Upper lobe of left lung (tissue), 4 donors: Measurements from ENCODE around the gene LRP4.

Experiments used
- EP300 ChIP-seq, 4 donors: sonication (generic); formaldehyde crosslinking; IDR thresholded peaks; one replicate each; pipeline ENCODE4 v1.5.1; 2017; ENCODE audit warnings: antibody characterized with exemption in 4 of 4, control low read depth in 2 of 4
- TF ChIP-seq, protein P1 (sequence below), 6 experiments: fragments of 450-650 bp in 4 of 6; fragments of 200-600 bp in 2 of 6; sonication (generic) in 2 of 6; IDR thresholded peaks; one replicate each; pipeline ENCODE4 v1.5.1; 2016 to 2019; ENCODE audit warnings: antibody characterized with exemption in 6 of 6

DNA sequence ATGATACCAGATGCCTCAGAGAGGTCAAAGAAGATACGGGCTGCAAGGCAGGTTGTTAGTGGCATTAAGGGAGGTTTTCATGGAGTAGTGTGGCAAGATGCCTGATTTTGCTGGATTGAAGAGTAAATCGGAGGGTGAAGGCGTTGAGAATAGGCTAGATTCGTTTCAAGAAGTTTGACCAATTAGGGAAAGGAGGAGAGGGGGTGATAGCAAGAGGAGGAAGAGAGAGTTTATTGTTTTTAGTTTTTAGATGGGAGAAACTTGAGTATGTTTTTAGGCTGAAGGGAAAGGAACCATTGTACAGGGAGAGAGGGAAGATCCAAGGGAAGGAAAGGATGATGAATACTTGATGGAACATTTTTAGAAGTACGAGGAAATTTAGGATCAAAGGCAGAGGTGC, 34.7 kb upstream of the LRP4 start:
- no peak for TF ChIP-seq EP300 (IDR thresholded peaks at IDR 0.05)
- TF ChIP-seq, protein P1, sequence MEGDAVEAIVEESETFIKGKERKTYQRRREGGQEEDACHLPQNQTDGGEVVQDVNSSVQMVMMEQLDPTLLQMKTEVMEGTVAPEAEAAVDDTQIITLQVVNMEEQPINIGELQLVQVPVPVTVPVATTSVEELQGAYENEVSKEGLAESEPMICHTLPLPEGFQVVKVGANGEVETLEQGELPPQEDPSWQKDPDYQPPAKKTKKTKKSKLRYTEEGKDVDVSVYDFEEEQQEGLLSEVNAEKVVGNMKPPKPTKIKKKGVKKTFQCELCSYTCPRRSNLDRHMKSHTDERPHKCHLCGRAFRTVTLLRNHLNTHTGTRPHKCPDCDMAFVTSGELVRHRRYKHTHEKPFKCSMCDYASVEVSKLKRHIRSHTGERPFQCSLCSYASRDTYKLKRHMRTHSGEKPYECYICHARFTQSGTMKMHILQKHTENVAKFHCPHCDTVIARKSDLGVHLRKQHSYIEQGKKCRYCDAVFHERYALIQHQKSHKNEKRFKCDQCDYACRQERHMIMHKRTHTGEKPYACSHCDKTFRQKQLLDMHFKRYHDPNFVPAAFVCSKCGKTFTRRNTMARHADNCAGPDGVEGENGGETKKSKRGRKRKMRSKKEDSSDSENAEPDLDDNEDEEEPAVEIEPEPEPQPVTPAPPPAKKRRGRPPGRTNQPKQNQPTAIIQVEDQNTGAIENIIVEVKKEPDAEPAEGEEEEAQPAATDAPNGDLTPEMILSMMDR (IDR thresholded peaks at IDR 0.05), result no peak
